Ovary (tissue), 3 donors: ENCODE results near the gene SDK1.

Source experiments
- CTCF ChIP-seq, 3 donors: fragments of 450-650 bp in 2 of 3; fragments of 200-600 bp in 1 of 3; IDR thresholded peaks; one replicate each; pipeline versions ENCODE4 v1.5.1 to v1.8.0; 2016 to 2022; ENCODE audit warnings: antibody characterized with exemption in 3 of 3, mild to moderate bottlenecking in 1 of 3
- POLR2A ChIP-seq: fragments of 450-650 bp; IDR thresholded peaks from one replicate; pipeline ENCODE4 v1.6.1; 2017; ENCODE audit warnings: antibody characterized with exemption, mild to moderate bottlenecking, moderate library complexity
- donor health status: DM: no; HTN: no; CAD: no.

DNA sequence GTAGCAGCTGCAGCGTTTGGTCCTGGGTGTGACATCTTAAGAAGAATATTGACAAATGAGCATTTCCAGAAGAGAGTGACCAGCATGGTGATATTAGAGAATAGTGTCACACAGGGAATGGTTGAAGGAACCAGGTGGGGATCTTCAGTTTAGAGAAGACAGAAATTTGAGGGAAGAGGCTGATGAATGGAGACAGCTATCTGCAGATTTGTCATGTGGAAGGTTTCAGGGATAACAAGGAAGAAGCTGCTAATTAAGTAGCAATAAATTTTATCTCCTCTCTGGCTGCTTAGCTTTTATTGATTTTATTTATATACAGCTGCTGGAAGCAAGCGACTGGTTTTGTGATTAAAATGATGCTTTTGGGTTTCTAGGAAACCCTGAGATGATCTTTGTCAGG is 26.0 kb downstream of the SDK1 start:
- TF ChIP-seq POLR2A (no peak), CTCF (IDR thresholded peaks at IDR 0.05) (no peak)
